Measurements from ENCODE around the gene ZNF268.

DNA sequence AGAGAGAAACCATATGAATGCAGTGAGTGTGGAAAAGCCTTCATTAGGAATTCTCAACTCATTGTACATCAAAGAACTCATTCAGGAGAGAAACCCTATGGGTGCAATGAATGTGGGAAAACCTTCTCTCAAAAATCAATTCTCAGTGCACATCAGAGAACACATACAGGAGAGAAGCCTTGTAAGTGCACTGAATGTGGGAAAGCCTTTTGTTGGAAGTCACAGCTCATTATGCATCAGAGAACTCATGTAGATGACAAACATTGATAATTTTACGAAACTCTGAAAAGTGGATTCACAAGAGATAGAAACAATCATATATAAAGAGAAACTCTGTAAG, 22.9 kb downstream of the ZNF268 start:
- TF ChIP-seq, protein P1, sequence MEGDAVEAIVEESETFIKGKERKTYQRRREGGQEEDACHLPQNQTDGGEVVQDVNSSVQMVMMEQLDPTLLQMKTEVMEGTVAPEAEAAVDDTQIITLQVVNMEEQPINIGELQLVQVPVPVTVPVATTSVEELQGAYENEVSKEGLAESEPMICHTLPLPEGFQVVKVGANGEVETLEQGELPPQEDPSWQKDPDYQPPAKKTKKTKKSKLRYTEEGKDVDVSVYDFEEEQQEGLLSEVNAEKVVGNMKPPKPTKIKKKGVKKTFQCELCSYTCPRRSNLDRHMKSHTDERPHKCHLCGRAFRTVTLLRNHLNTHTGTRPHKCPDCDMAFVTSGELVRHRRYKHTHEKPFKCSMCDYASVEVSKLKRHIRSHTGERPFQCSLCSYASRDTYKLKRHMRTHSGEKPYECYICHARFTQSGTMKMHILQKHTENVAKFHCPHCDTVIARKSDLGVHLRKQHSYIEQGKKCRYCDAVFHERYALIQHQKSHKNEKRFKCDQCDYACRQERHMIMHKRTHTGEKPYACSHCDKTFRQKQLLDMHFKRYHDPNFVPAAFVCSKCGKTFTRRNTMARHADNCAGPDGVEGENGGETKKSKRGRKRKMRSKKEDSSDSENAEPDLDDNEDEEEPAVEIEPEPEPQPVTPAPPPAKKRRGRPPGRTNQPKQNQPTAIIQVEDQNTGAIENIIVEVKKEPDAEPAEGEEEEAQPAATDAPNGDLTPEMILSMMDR (conservative IDR thresholded peaks at IDR 0.05 in 1 of 2, IDR thresholded peaks at IDR 0.05 in 1 of 2; ENCODE audit: low read depth in 1 of 2, low read length in 2 of 2), result no peak
- no peak for TF ChIP-seq EZH2 (IDR thresholded peaks at IDR 0.05; ENCODE audit: low read length, missing control alignments)
